Activated naive CD4-positive, alpha-beta T cell treated with anti-CD3 and anti-CD28 coated beads, Interleukin-2, amount 50 U/mL, for 72 hours (primary cell): ENCODE measurements around the gene HYCC1. TPM values are rescaled to one million over a fixed set of nuclear protein-coding genes. Genes with fewer than 3 reads are reported as not detected.
"Not testable (repeated sequence)": the region's sequence is repeated elsewhere in the genome, so short reads cannot be mapped to it uniquely, and the experiment has no call there.

ENCODE experiments used
- ATAC-seq, 2 donors: fragments of 150-1000 bp; cut with Tn5 transposase; 2 replicates each; pipeline ENCODE4 v1.10.0; 2021; ENCODE audit warnings: mild to moderate bottlenecking in 2 of 2, moderate library complexity in 2 of 2
- DNase-seq, 2 donors: peaks; one replicate each; pipeline ENCODE4 v3.0.0; 2021 to 2022; ENCODE audit warnings: low spot score in 2 of 2
- H3K27ac Mint-ChIP-seq, 2 donors: one replicate each; pipeline ENCODE4 v1.8.0; 2022; ENCODE audit warnings: mild to moderate bottlenecking in 2 of 2, mixed read lengths in 2 of 2
- H3K36me3 Mint-ChIP-seq, 2 donors: one replicate each; pipeline ENCODE4 v1.8.0; 2022; ENCODE audit warnings: mixed read lengths in 2 of 2
- H3K9me3 Mint-ChIP-seq, 2 donors: one replicate each; pipeline ENCODE4 v1.8.0; 2022; ENCODE audit warnings: mixed read lengths in 2 of 2
- total RNA-seq, 2 donors: library from RNA; stranded (reverse); gene quantifications; one replicate each; pipeline ENCODE4 v1.2.3, GENCODE V29; 2022

HYCC1 gene
- total RNA-seq, 2 donors from 2014 or later: 17.6 to 18.3 TPM

DNA sequence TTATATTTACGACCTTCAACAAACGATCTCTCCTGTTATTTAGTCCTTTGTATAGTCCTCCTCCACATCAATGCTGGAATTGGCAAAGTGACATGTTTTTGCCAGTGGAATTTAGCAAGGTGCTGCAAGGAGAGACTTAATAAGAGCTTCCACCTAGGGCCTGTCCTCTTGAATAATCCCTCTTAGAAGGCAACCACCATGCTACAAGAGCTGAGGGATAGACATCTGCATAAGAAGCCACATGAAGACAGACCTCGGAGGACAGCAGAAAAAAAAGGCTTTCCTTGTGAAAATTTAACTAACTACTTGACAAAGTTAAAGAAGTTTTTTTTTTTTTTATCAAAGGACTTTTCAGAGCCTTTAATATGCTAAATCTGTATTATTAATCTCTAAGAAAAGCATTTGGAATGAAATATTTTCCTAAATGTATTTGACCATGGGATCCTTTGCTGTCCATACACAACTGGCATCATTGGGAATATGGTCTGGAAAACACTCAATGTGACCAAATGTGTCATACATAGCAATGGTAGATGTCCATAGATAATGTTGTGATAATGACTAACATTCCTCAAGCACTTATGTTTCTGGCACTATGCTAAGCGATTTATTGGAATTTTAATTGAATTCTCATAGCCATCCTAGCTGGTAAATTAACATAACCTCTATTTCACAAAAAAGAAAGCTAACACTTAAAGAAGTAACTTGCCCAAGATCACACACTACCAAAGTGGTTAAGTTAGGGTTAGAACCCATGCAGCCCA, 13.2 kb downstream of the HYCC1 start:
- H3K27ac Mint-ChIP-seq: no peak overlapping the region
- H3K9me3 Mint-ChIP-seq: no peaks in the 10 kb centered on the region
- no peaks in the 10 kb centered on the region for H3K36me3 Mint-ChIP-seq
- DNase-seq (no peak), ATAC-seq (no peak)

GRCh38 chr7:22998519-22998896, 15.4 kb downstream of the HYCC1 start:
- Mint-ChIP-seq H3K27ac (no peak overlapping the region), H3K36me3 (peaks cover 0 to 13% of the 10 kb centered on the region in 2 donors), H3K9me3 (no peaks in the 10 kb centered on the region)
- DNase-seq (no peak), ATAC-seq (no peak)

DNA sequence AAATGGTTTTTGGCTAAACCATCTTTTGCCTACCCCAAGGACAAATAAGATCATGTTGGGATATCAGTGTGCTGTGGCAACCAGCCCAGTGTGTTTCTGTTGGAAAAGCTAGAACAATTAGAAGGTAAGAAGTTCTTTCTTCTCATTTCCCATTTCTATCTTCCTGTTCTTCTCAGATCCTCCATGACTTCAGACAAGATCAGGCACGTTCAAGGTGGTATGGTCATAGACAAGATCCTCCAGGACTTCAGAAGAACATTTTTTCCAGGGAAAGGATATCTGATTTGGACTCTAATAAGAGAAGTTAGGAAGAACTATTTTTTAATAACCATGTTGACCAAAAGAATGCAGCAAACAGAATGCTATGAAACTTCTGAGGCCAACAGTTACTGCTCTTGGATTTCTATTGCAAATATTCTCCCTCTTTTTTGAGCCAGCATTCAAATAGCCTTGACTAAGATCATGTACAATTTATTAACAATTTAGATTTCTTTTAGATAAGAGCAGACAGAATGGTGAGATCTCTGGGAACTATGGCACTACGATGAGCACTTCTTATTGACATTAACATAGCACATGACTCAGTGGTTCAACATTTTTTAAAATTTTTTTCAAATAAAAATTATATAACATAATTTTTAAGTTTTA, 15.9 kb downstream of the HYCC1 start:
- no peaks in the 10 kb centered on the region for H3K9me3 Mint-ChIP-seq
- no peak overlapping the region for H3K27ac Mint-ChIP-seq
- no peak for DNase-seq
- no peak for ATAC-seq
- peaks cover 0 to 13% of the 10 kb centered on the region in 2 donors for H3K36me3 Mint-ChIP-seq

DNA sequence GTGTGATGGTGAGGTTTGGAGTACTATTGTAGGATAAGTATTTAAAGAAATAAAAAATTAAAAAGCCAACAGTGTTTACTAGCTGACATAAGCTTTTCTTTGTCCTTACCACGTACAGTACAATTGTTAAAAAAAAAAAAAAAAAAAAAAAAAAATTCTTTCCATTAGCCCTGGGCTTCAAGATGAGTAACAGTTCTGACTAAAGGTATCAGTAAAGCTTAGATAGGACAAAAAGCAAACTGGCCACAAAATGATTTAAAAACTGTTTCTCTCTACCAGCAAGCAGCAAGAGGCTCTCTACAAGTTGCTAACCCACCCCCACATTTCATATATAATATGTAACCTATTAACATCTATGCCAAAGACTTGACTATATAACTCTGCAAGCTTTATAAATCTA, 17.5 kb downstream of the HYCC1 start:
- Mint-ChIP-seq H3K9me3 (no peaks in the 10 kb centered on the region), H3K27ac (no peak overlapping the region), H3K36me3 (peaks cover 0 to 13% of the 10 kb centered on the region in 2 donors)
- DNase-seq: no peak
- ATAC-seq: peak in 1 of 2 donors; percentile 61

DNA sequence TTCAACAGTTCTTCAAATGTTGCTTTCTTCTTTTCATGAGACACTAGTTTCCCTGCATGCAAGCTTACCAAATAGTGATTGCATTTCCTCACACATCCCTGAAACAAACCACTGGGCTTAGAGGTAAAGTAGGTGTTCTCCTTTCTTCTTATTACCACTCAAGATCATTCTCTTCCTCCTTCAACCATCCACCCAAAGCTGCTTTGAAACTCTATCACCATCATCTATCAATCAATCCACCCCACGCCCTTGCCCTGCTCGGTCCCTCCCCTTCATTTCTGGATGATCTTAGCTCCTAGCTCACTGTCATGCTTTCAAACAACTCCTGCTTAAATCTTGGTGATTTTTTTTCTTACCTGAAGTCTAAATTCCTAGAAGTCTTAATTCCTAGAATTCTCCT, 18.9 kb downstream of the HYCC1 start:
- DNase-seq (no peak), ATAC-seq (no peak)
- Mint-ChIP-seq H3K9me3 (no peaks in the 10 kb centered on the region), H3K36me3 (peaks cover 0 to 19% of the 10 kb centered on the region in 2 donors), H3K27ac (no peak overlapping the region)

- H3K27ac Mint-ChIP-seq: no peak overlapping the region
- H3K9me3 Mint-ChIP-seq: no peaks in the 10 kb centered on the region
- ATAC-seq (peak; percentile 56 to 61), DNase-seq (peak in 1 of 2 donors; percentile 52)
- H3K36me3 Mint-ChIP-seq: peaks cover 0 to 24% of the 10 kb centered on the region in 2 donors
These were observed 20.8 kb downstream of the HYCC1 start for GRCh38 chr7:22992874-22993840.

- peaks cover 0 to 22% of the 10 kb centered on the region in 2 donors for H3K36me3 Mint-ChIP-seq
- H3K27ac Mint-ChIP-seq: no peak overlapping the region
- ATAC-seq (peak in 1 of 2 donors; percentile 43), DNase-seq (no peak)
- H3K9me3 Mint-ChIP-seq: no peaks in the 10 kb centered on the region
These were observed 23.4 kb downstream of the HYCC1 start for GRCh38 chr7:22990588-22990949.

DNA sequence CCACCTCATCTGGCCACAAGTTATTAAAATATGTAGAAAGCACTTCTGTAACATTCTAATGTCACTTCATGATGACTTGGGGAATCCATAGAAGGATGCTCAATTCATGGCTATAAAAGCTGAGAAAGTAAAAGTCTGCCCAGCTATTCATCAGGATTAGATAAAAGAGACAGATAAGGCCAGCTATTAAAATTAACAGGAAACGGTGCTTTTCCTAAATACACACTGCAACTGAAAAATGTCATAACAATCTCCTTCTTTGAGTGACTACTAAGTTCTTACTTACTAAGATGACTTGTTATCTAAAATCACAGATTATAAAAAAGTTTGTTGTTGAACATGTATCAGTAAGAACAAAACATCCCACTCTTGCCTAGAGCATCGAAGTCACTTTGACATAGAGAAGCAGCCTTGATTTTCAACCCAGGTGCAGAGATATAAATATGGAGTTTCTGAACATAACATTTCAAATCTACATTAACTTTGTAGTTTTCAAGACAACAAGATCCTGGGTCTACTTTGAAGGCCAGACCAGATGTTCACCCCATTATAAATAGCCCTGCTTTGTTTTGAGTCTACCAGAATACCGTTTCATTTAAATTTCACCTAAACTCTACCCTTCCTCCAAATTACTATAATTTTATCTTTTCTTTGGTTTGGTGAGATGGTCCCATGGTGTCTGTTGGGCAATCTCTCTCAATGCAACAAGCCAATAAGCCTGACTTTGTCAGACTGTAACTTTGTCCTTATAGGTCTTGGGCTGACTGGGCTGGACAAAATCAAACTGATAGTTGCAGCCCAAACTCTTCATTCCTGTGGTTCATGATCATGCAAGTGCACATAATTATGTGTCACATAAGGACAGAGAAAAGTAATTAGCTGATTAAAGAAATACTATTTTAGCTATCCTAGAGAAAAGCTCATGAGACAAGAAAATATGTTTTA, 24.0 kb downstream of the HYCC1 start:
- ATAC-seq: peak in 1 of 2 donors; percentile 53

DNA sequence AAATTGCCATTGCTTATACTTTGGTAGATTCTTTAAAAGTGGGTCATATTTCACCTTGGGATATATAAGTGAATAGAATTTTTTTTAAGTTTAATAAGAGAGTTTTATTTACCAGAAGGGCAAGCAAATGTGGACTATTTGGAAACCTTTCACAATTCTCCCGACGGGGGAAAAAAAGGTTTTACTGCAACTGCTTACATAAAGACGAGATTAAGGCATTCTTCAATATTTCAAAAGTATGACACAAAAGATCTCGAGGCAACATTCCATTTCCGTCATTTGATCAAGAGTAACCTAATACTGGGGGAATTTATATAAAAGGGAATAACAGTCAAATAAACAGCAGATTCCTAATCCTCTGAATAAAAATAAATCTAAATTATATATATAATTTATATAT, 28.5 kb downstream of the HYCC1 start:
- H3K9me3 Mint-ChIP-seq: no peaks in the 10 kb centered on the region
- H3K27ac Mint-ChIP-seq: no peak overlapping the region
- no peak for ATAC-seq
- H3K36me3 Mint-ChIP-seq: peaks cover 0 to 10% of the 10 kb centered on the region in 2 donors
- no peak for DNase-seq

More for the DNA sequence above, 24.0 kb downstream of the HYCC1 start:
- DNase-seq: no peak
- Mint-ChIP-seq H3K27ac (no peak overlapping the region), H3K36me3 (peaks cover 0 to 16% of the 10 kb centered on the region in 2 donors), H3K9me3 (no peaks in the 10 kb centered on the region)

DNA sequence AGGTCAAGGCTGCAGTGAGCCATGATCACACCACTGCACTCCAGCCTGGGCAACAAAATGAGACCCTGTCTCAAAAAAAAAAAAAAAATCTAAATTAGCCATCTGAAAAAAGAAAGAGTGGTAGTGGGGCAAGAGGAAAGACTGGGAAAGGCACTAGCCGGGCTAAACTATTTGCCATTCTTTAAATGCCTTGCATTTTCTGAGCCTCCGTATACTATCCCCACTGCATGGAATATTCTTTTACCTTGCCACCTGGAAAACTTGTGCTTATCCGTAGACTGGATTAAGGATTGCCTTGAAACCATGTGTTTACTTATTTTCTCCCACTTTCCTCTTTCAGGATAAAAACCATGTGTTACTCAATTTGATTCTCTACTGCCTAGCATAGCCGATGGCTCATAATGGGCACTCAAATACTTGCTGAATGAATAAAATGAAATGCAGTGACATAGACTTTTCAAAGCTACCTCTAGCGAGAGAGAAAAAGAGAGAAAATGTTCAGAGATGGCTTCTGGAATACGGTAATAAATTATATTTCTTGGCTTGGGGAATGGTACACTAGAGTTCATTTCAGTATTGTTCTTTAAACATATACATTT, 30.6 kb downstream of the HYCC1 start:
- Mint-ChIP-seq H3K36me3 (no peaks in the 10 kb centered on the region), H3K9me3 (no peaks in the 10 kb centered on the region), H3K27ac (no peak overlapping the region)
- DNase-seq (no peak), ATAC-seq (no peak)

GRCh38 chr7:22980422-22980821, 33.5 kb downstream of the HYCC1 start:
- no peaks in the 10 kb centered on the region for H3K9me3 Mint-ChIP-seq
- no peaks in the 10 kb centered on the region for H3K36me3 Mint-ChIP-seq
- ATAC-seq: no peak
- no peak for DNase-seq
- H3K27ac Mint-ChIP-seq: no peak overlapping the region

DNA sequence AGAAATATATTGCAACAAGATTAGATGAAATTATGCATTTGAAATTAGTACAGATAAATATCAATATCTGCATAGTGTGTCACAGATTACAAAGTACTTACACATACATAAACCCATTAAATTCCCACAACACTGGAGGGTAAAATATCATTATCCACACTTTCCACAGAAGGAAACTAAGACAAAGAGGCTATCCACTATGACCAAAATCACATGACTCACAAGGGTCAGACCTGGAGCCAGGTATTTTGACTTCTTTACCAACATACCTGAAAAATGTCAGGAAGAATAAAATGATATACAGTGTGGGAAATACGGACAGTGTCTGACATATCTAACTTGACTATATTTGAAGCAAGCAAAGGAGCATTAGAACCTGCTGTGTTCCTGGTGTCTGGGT, 34.1 kb downstream of the HYCC1 start:
- no peaks in the 10 kb centered on the region for H3K9me3 Mint-ChIP-seq
- DNase-seq: no peak
- ATAC-seq: no peak
- no peak overlapping the region for H3K27ac Mint-ChIP-seq
- peaks cover under 1 to 3% of the 10 kb centered on the region in 2 donors for H3K36me3 Mint-ChIP-seq

GRCh38 chr7:22979251-22979650, 34.7 kb downstream of the HYCC1 start:
- H3K36me3 Mint-ChIP-seq: peaks cover 6 to 8% of the 10 kb centered on the region in 2 donors
- peaks cover 0 to 5% of the 10 kb centered on the region in 2 donors for H3K9me3 Mint-ChIP-seq
- no peak for ATAC-seq
- no peak for DNase-seq
- no peak overlapping the region for H3K27ac Mint-ChIP-seq

DNA sequence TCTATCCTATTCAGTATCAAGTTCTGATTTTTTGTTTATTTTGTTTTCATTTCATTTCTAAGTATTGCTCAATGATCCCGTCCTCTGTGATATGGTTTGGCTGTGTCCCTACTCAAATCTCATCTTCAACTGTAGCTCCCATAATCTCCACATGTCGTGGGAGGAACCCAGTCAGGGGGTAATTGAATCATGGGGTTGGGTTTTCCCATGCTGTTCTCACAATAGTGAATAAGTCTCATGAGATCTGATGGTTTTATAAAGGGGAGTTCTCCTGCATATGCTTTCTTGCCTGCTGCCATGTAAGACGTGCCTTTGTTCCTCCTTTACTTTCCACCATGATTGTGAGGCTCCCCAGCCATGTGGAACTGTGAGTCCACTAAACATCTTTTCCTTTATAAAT, 39.3 kb downstream of the HYCC1 start:
- ATAC-seq: not testable (repeated sequence)

DNA sequence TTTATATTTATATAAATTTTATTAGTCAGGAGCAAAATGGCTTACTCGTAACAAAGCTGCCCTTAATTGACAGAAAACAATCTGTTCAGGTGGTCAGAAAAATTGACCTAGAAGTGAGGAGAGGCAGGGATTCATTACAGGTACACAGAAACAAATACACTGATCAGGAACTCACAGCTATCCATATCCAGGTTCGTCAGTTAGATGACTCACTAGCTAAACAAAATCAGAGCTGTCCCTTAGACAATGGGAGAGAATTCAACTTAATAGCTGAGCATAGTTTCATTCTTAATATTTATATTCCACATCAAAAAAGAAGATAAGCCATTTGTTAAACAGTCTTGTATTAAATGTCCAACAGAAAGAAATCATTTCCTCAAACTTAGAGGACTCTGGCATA, 41.7 kb downstream of the HYCC1 start:
- DNase-seq: no peak
- peaks cover 6 to 8% of the 10 kb centered on the region in 2 donors for H3K36me3 Mint-ChIP-seq
- ATAC-seq: no peak
- peaks cover 0 to 5% of the 10 kb centered on the region in 2 donors for H3K9me3 Mint-ChIP-seq
- H3K27ac Mint-ChIP-seq: no peak overlapping the region

More for the DNA sequence above, 39.3 kb downstream of the HYCC1 start:
- H3K27ac Mint-ChIP-seq, DNase-seq, H3K36me3 Mint-ChIP-seq, H3K9me3 Mint-ChIP-seq: not testable (repeated sequence)
